ENCODE data around the gene PRKAA1.

DNA sequence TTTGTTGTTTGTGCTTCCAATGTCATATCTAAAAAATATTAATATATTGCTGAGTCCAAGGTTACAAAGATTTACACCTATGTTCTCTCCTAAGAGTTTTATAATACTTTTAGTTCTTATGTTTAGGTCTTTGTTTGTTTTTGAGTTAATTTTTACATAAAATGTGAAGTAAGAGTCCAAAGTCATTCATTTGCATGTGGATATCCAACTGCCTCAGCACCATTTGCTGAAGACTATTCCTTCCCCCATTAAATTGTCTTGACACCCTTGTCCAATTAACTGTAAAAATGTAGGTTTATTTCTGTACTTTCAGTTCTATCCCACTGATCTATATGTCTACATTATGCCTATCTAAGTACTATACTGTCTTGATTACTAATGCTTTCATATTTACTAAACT lies 78.1 kb downstream of the PRKAA1 start:
- no peak for TF ChIP-seq CTCF (IDR thresholded peaks at IDR 0.05)
- no peak for TF ChIP-seq EZH2 (IDR thresholded peaks at IDR 0.05; ENCODE audit: borderline replicate concordance, insufficient read depth, low read depth, low read length, poor library complexity, severe bottlenecking)
